Heart right ventricle (tissue), 16 donors: ENCODE measurements around the gene LAMB2. TPM values are rescaled to one million over a fixed set of nuclear protein-coding genes. Genes with fewer than 3 reads are reported as not detected.

Experiments
- ATAC-seq, 8 donors: fragments of 200-7000 bp; cut with Tn5 transposase; one replicate each; pipeline ENCODE4 v1.9.1; 2020; ENCODE audit warnings: mild to moderate bottlenecking in 8 of 8, moderate library complexity in 8 of 8, moderate number of reproducible peaks in 1 of 8
- DNase-seq, 2 donors: peaks; one replicate each; pipeline ENCODE4 v3.0.0-alpha.2; 2020
- H3K27ac ChIP-seq, 10 donors: fragments of 200-600 bp; sonication (generic) in 2 of 10; one replicate each; pipeline versions ENCODE4 v1.5.0 to v1.8.0; 2020 to 2022; ENCODE audit warnings: mild to moderate bottlenecking in 3 of 10
- H3K27me3 ChIP-seq, 7 donors: fragments of 200-600 bp; one replicate each; pipeline ENCODE4 v1.8.0; 2021 to 2022; ENCODE audit warnings: mild to moderate bottlenecking in 2 of 7
- H3K36me3 ChIP-seq, 9 donors: fragments of 200-600 bp; sonication (generic) in 1 of 9; one replicate each; pipeline versions ENCODE4 v1.5.0 to v1.8.0; 2020 to 2022; ENCODE audit warnings: mild to moderate bottlenecking in 2 of 9
- H3K4me1 ChIP-seq, 9 donors: fragments of 200-600 bp; sonication (generic) in 1 of 9; one replicate each; pipeline versions ENCODE4 v1.5.0 to v1.8.0; 2020 to 2022; ENCODE audit warnings: mild to moderate bottlenecking in 4 of 9
- H3K4me3 ChIP-seq, 10 donors: fragments of 200-600 bp; sonication (generic) in 2 of 10; one replicate each; pipeline versions ENCODE4 v1.5.0 to v1.8.0; 2020 to 2022; ENCODE audit warnings: mild to moderate bottlenecking in 7 of 10, moderate library complexity in 2 of 10
- H3K9me3 ChIP-seq, 11 donors: fragments of 200-600 bp in 10 of 11; sonication (generic) in 2 of 11; one replicate each; pipeline versions ENCODE4 v1.5.0 to v1.8.0; 2013 to 2022; ENCODE audit warnings: mild to moderate bottlenecking in 2 of 11, control low read depth in 1 of 11, moderate library complexity in 1 of 11
- CTCF ChIP-seq, 9 donors: fragments of 200-600 bp; sonication (generic) in 2 of 9; IDR thresholded peaks; one replicate each; pipeline versions ENCODE4 v1.5.0 to v1.8.0; 2021 to 2022; ENCODE audit warnings: antibody characterized with exemption in 9 of 9, mild to moderate bottlenecking in 5 of 9, moderate library complexity in 1 of 9
- WGBS, 2 donors: extraction: QIAGEN DNeasy Blood & Tissue Kit; methylation state at CpG; one replicate each; pipeline ENCODE4 v1.1.7; 2013; ENCODE audit warnings: inconsistent platforms in 1 of 2; 5-methylcytosine and 5-hydroxymethylcytosine counted together
- intact Hi-C, 10 donors: fragments of 100-400 bp; cut with DNase I; formaldehyde crosslinking; loops; one replicate each; pipeline versions ENCODE4 v1.11.1 to v1.14.2; 2022
- microRNA-seq, 2 donors: library from miRNA; unstranded; fragments of <30 nt; microRNA quantifications; one replicate each; pipeline ENCODE4 v1.2.0, GENCODE V29; 2021
- polyA plus RNA-seq, 2 donors: library from polyadenylated mRNA; stranded (reverse); fragments of 200-250 nt; gene quantifications; one replicate each; pipeline ENCODE4 v1.2.3, GENCODE V29; 2013
- total RNA-seq, 10 donors: library from RNA; stranded (reverse); fragmentation: NEBNext Ultra II Directional in 3 of 10; extraction: Animal tissue kit (Norgen Biotek cat#: 25700) in 3 of 10; gene quantifications; one replicate each; pipeline versions ENCODE4 v1.2.1 to v1.2.4, GENCODE V29; 2021 to 2023
- donor health status: Arrhythmogenic right ventricular cardiomyopathy.
- donor health status: ischemic (EF 13 %, LVEDD 7.1; RV severe dilation, severe dysfunction).
- donor health status: healthy with polysubstance abuse.
- donor health status: DM: no; HTN: yes; CAD: no.
- donor health status: DM: no; HTN: no; CAD: no.
- donor health status: ischemic (EF 25% LVEDD 6.9; RV normal size, moderate dysfunction).
- donor health status: ischemic (EF 25% LVEDD 5.7; RV mildly dilated, moderate dysfunction).
- donor health status: healthy.
- donor health status: DM: yes; HTN: yes; CAD: no.
- donor health status: Ischemic cardiomyopathy.
- donor health status: ischemic (EF 35%, LVEDD 5.7; RV mildly dilated, moderate dysfunction).
- donor health status: nonischemic (EF 11% LVEDD 7.7; RV severe dilation, severe dysfunction).
- donor health status: DM: yes; HTN: yes; CAD: no.
- donor health status: PGD.
- donor health status: ischemic (EF 29% LVEDD 5.4; RV normal size, mild dysfunction).
- donor health status: nonischemic (EF 23%, LVEDD 6.1; RV moderate dilation, normal function).

The LAMB2 gene
- total and polyA plus RNA-seq, 12 donors, result 423 to 1,204 (median 776) TPM

GRCh38 chr3:49076116-49076515, 56.7 kb downstream of the LAMB2 start:
- no peak for ATAC-seq
- intact Hi-C loops, result no loop called here
- WGBS, 2 donors, result 91 to 95% methylated on average over 13 of the region's 13 CpGs
- Histone ChIP-seq H3K9me3 (no peaks in the 10 kb centered on the region), H3K27me3 (no peaks in the 10 kb centered on the region), H3K4me1 (peaks cover 0 to 13% (median 0%) of the 10 kb centered on the region in 9 donors), H3K27ac (no peak overlapping the region), H3K36me3 (peaks cover 0 to 90% (median 56%) of the 10 kb centered on the region in 9 donors), H3K4me3 (no peak overlapping the region)
- no peak for DNase-seq
- no peak for TF ChIP-seq CTCF (IDR thresholded peaks at IDR 0.05)

Small RNAs within 50 kb of the gene (microRNA-seq; reads per million reads assigned to microRNA genes)
- gene MIR6890, result 0 reads per million in 2 donors

Other genes with a start within 250 kb of the LAMB2 start
- 100 to 1,000 TPM in 1 of 10 donors, 10 to 100 TPM in 9; 42.5 to 129 (median 82.6) TPM for gene SLC25A20, start 234.2 kb downstream of the LAMB2 start, total RNA-seq
- 10 to 100 TPM; 36.7 to 45.7 TPM for gene SLC25A20, start 234.2 kb downstream of the LAMB2 start, polyA plus RNA-seq
- 100 to 1,000 TPM in 9 of 10 donors, 10 to 100 TPM in 1; 84.0 to 177 (median 147) TPM for gene ARIH2, start 214.2 kb downstream of the LAMB2 start, total RNA-seq
- 100 to 1,000 TPM in 1 of 2 donors, 10 to 100 TPM in 1; 41.9 to 104 TPM for gene ARIH2, start 214.2 kb downstream of the LAMB2 start, polyA plus RNA-seq
- 10 to 100 TPM; 23.8 to 41.7 (median 30.8) TPM for gene P4HTM, start 142.8 kb downstream of the LAMB2 start, total RNA-seq
- 10 to 100 TPM; 25.8 to 30.9 TPM for gene P4HTM, start 142.8 kb downstream of the LAMB2 start, polyA plus RNA-seq
- 10 to 100 TPM; 70.4 to 98.8 (median 76.5) TPM for gene WDR6, start 125.7 kb downstream of the LAMB2 start, total RNA-seq
- gene WDR6, start 125.7 kb downstream of the LAMB2 start, polyA plus RNA-seq, result 100 to 1,000 TPM in 1 of 2 donors, 10 to 100 TPM in 1; 77.5 to 126 TPM
- 10 to 100 TPM in 8 of 10 donors, 1 to 10 TPM in 2; 7.6 to 17.8 (median 13.9) TPM for gene DALRD3, start 114.5 kb downstream of the LAMB2 start, total RNA-seq
- 10 to 100 TPM; 15.2 to 16.1 TPM for gene DALRD3, start 114.5 kb downstream of the LAMB2 start, polyA plus RNA-seq
- 100 to 1,000 TPM; 154 to 186 (median 167) TPM for gene NDUFAF3, start 110.9 kb downstream of the LAMB2 start, total RNA-seq
- 100 to 1,000 TPM; 184 to 280 TPM for gene NDUFAF3, start 110.9 kb downstream of the LAMB2 start, polyA plus RNA-seq
- 10 to 100 TPM; 40.7 to 70.3 (median 58.4) TPM for gene IMPDH2, start 103.7 kb downstream of the LAMB2 start, total RNA-seq
- gene IMPDH2, start 103.7 kb downstream of the LAMB2 start, polyA plus RNA-seq, result 100 to 1,000 TPM in 1 of 2 donors, 10 to 100 TPM in 1; 84.0 to 105 TPM
- 10 to 100 TPM; 54.5 to 72.5 (median 58.7) TPM for gene QRICH1, start 39.0 kb downstream of the LAMB2 start, total RNA-seq
- 10 to 100 TPM; 21.1 to 34.2 TPM for gene QRICH1, start 39.0 kb downstream of the LAMB2 start, polyA plus RNA-seq
- 100 to 1,000 TPM; 173 to 265 (median 206) TPM for gene QARS1, start 28.3 kb downstream of the LAMB2 start, total RNA-seq
- 100 to 1,000 TPM; 120 to 369 TPM for gene QARS1, start 28.3 kb downstream of the LAMB2 start, polyA plus RNA-seq
- 10 to 100 TPM; 47.5 to 78.1 (median 62.5) TPM for gene USP19, start 12.2 kb downstream of the LAMB2 start, total RNA-seq
- gene USP19, start 12.2 kb downstream of the LAMB2 start, polyA plus RNA-seq, result 10 to 100 TPM; 18.1 to 20.2 TPM
- gene CCDC71, start 33.3 kb upstream of the LAMB2 start, total RNA-seq, result 10 to 100 TPM; 10.4 to 16.9 (median 12.3) TPM
- gene CCDC71, start 33.3 kb upstream of the LAMB2 start, polyA plus RNA-seq, result 10 to 100 TPM in 1 of 2 donors, 1 to 10 TPM in 1; 7.2 to 16.3 TPM
- 100 to 1,000 TPM in 9 of 10 donors, 10 to 100 TPM in 1; 87.9 to 190 (median 118) TPM for gene KLHDC8B, start 38.5 kb upstream of the LAMB2 start, total RNA-seq
- 100 to 1,000 TPM in 1 of 2 donors, 10 to 100 TPM in 1; 56.2 to 121 TPM for gene KLHDC8B, start 38.5 kb upstream of the LAMB2 start, polyA plus RNA-seq
- gene C3orf62, start 144.2 kb upstream of the LAMB2 start, total RNA-seq, result 1 to 10 TPM; 2.3 to 4.1 (median 2.8) TPM
- gene C3orf62, start 144.2 kb upstream of the LAMB2 start, polyA plus RNA-seq, result 1 to 10 TPM; 2.4 to 9.1 TPM
- gene USP4, start 207.0 kb upstream of the LAMB2 start, total RNA-seq, result 10 to 100 TPM; 35.4 to 48.3 (median 43.5) TPM
- 10 to 100 TPM; 19.9 to 52.4 TPM for gene USP4, start 207.0 kb upstream of the LAMB2 start, polyA plus RNA-seq
- 100 to 1,000 TPM in 5 of 10 donors, 10 to 100 TPM in 5; 85.2 to 223 (median 102) TPM for gene GPX1, start 225.3 kb upstream of the LAMB2 start, total RNA-seq
- gene GPX1, start 225.3 kb upstream of the LAMB2 start, polyA plus RNA-seq, result 100 to 1,000 TPM; 203 to 267 TPM